ENCODE measurements around the gene PRMT9.

Gene PRMT9

GRCh38 chr4:147596377-147596776 lies 87.6 kb downstream of the PRMT9 start:
- no peak for DNase-seq (ENCODE audit: extremely low read depth, low read depth)

DNA sequence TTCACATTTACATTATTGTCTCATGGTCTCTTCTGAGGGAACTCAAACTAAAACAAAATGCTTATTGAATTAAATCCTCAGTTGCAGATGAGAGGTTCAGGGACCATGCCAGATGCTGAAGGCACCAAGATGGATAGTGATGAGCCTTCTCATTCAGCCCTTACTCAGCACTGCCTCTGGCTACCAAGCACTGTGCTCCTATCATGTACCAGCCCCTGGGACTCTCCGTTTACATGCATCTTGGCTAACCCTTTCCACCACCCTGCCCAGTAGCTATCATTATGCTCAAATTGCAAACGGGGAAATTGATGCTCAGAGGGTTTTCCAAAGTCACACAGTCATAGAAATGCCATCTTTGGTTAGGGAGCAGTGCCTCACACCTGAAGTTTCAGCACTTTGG lies 89.4 kb downstream of the PRMT9 start:
- no peak for DNase-seq (ENCODE audit: extremely low read depth, low read depth)
- TF ChIP-seq CTCF (IDR thresholded peaks at IDR 0.05; ENCODE audit: low read depth, low read length, missing control alignments), result no peak
- H3K4me3 ChIP-seq (replicated peaks; ENCODE audit: low read depth, low read length), result no peak overlapping the region

More at GRCh38 chr4:147596377-147596776, 87.6 kb downstream of the PRMT9 start:
- peak; percentile 8 for TF ChIP-seq CTCF (IDR thresholded peaks at IDR 0.05; ENCODE audit: low read depth, low read length, missing control alignments)
- H3K4me3 ChIP-seq (replicated peaks; ENCODE audit: low read depth, low read length), result no peak overlapping the region

GRCh38 chr4:147594107-147594506 lies 89.9 kb downstream of the PRMT9 start:
- no peak for TF ChIP-seq CTCF (IDR thresholded peaks at IDR 0.05; ENCODE audit: low read depth, low read length, missing control alignments)
- DNase-seq (ENCODE audit: extremely low read depth, low read depth), result no peak
- no peak overlapping the region for H3K4me3 ChIP-seq (replicated peaks; ENCODE audit: low read depth, low read length)

DNA sequence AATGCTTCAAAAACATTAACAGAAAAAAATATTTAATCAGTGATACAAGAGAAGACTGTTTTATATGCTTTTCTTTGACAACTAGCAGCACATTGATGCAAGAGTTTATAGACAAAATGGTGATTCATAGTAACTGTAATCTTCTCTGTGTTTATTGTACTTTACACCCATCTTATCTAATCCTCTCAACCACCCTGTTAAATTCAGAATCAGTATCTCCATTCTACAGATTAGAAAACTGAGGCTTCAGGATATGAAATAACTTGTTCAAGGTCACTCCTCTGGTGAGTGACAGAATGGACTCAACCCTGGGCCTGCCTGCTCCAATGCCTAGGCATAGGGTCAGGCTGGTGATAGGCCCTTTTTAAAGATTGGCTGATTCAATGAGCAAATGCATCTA lies 92.9 kb downstream of the PRMT9 start:
- no peak for DNase-seq (ENCODE audit: extremely low read depth, low read depth)
- no peak overlapping the region for H3K4me3 ChIP-seq (replicated peaks; ENCODE audit: low read depth, low read length)
- no peak for TF ChIP-seq CTCF (IDR thresholded peaks at IDR 0.05; ENCODE audit: low read depth, low read length, missing control alignments)

DNA sequence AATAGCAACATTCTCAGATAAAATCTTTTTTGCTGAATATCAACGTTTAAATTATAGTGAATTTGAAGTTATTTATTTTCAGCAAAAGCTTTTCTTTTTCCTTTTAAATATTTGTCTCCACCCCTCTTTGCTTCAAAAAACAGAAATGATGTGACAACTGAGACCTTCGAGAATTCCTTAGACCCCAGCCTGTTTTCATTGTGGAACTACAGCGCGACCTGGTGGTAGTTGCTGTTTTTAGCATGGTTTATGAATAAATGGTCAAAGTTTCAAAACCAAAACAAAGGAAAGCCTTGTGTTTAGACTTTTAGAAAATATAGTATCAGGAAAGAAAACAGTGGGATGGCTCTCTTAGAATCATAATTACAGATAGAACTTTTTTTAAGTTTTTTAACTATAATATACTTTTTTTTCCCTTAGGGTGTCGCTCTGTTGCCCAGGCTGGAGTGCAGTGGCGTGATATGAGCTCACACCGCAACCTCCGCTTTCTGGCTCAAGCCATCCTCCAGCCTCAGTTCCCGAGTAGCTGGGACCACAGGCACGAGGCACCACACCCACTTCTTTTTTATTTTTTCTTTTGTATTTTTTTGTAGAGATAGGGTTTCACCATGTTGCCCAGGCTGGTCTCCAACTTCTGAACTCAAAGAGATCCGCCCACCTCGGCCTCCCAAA lies 93.6 kb downstream of the PRMT9 start:
- peak; percentile 51 for DNase-seq (ENCODE audit: extremely low read depth, low read depth)
- no peak overlapping the region for H3K4me3 ChIP-seq (replicated peaks; ENCODE audit: low read depth, low read length)

DNA sequence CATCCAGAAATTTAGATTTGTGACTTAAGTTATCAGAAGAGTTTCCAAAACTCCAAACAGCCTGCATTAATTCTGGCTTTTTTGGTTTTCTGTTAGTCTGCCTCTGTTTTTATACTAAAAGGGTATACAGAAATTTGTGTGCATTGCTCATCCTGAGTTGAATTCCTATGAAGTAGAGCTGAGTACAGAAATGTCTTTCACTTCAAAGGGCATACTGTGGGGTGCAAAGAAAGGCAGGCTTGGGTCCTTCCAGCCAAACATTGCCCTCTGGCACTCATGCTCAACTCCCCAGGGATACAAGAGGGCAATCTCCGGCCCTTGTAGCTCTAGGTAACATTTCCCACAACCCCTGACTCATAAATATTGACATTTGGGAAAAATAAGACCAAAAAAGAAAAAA lies 94.4 kb downstream of the PRMT9 start:
- no peak for TF ChIP-seq CTCF (IDR thresholded peaks at IDR 0.05; ENCODE audit: low read depth, low read length, missing control alignments)
- no peak for DNase-seq (ENCODE audit: extremely low read depth, low read depth)
- no peak overlapping the region for H3K4me3 ChIP-seq (replicated peaks; ENCODE audit: low read depth, low read length)

More for the DNA sequence above, 93.6 kb downstream of the PRMT9 start:
- TF ChIP-seq CTCF (IDR thresholded peaks at IDR 0.05; ENCODE audit: low read depth, low read length, missing control alignments), result peak; percentile 64

All from HFF-Myc (cell line).